ENCODE measurements around the gene MTIF2.
"Not testable (repeated sequence)": the region's sequence is repeated elsewhere in the genome, so short reads cannot be mapped to it uniquely, and the experiment has no call there.

Gene MTIF2, protein sequence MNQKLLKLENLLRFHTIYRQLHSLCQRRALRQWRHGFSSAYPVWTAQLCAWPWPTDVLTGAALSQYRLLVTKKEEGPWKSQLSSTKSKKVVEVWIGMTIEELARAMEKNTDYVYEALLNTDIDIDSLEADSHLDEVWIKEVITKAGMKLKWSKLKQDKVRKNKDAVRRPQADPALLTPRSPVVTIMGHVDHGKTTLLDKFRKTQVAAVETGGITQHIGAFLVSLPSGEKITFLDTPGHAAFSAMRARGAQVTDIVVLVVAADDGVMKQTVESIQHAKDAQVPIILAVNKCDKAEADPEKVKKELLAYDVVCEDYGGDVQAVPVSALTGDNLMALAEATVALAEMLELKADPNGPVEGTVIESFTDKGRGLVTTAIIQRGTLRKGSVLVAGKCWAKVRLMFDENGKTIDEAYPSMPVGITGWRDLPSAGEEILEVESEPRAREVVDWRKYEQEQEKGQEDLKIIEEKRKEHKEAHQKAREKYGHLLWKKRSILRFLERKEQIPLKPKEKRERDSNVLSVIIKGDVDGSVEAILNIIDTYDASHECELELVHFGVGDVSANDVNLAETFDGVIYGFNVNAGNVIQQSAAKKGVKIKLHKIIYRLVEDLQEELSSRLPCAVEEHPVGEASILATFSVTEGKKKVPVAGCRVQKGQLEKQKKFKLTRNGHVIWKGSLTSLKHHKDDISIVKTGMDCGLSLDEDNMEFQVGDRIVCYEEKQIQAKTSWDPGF

GRCh38 chr2:55268907-55269644 lies at the start of gene MTIF2:
TSS of gene MTIF2 (minus strand) at chr2:55269231. CDS start at chr2:55263858, 5,373 bp downstream.
- peak; percentile 81 to 82 for DNase-seq (ENCODE audit: low read depth in 1 of 2, low spot score in 1 of 2)

- DNase-seq (ENCODE audit: low read depth in 1 of 2, low spot score in 1 of 2), result no peak
These were observed 46.0 kb upstream of the MTIF2 start for GRCh38 chr2:55314985-55315384.

GRCh38 chr2:55311444-55311870 lies 42.4 kb upstream of the MTIF2 start:
- DNase-seq (ENCODE audit: low read depth in 1 of 2, low spot score in 1 of 2), result no peak

- DNase-seq (ENCODE audit: low read depth in 1 of 2, low spot score in 1 of 2), result no peak
These were observed 40.4 kb upstream of the MTIF2 start for GRCh38 chr2:55309446-55309845.

DNA sequence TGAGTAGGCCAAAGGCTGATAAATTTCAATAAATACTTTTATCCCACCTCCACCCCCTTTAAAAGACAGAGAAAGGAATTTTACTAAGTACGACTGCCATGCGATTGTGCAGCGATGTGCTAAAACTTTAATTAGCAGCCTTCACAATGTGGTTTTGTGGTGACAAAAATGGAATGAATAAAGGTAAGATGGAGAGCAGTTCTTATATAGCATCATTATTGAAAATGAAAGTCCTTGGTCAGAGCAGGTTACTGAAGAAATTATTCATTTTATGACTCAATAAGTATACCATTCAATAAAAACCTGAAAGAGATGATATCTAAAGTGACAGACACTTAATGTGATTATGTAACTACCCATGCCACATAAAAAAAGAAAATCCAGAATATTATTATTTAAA lies 33.2 kb upstream of the MTIF2 start:
- no peak for DNase-seq (ENCODE audit: low read depth in 1 of 2, low spot score in 1 of 2)

GRCh38 chr2:55301277-55301676 lies 32.2 kb upstream of the MTIF2 start:
- no peak for DNase-seq (ENCODE audit: low read depth in 1 of 2, low spot score in 1 of 2)

DNA sequence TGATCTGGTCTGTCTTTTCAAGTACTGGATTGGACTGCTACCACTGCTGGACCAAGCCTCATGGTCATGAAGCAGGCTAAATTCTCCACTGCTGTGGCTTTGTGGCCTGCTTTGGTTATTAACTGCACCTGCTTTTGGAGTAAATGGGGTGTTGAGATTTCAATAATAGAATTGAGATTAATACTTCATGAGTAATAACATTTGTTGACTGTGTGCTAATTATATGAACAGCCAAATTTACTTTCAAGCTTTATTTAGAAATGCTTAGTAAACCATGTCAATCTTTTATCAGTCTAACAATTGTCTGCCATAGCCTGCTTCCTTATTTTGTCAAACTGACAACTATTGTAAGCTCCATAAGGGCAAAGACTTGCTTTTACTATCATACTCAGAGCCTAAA lies 27.4 kb upstream of the MTIF2 start:
- DNase-seq (ENCODE audit: low read depth in 1 of 2, low spot score in 1 of 2), result no peak

- no peak for DNase-seq (ENCODE audit: low read depth in 1 of 2, low spot score in 1 of 2)
These were observed 14.1 kb upstream of the MTIF2 start for GRCh38 chr2:55283083-55283482.

GRCh38 chr2:55282110-55282917 lies 13.3 kb upstream of the MTIF2 start:
- DNase-seq (ENCODE audit: low read depth in 1 of 2, low spot score in 1 of 2), result peak; percentile 76 to 78

DNA sequence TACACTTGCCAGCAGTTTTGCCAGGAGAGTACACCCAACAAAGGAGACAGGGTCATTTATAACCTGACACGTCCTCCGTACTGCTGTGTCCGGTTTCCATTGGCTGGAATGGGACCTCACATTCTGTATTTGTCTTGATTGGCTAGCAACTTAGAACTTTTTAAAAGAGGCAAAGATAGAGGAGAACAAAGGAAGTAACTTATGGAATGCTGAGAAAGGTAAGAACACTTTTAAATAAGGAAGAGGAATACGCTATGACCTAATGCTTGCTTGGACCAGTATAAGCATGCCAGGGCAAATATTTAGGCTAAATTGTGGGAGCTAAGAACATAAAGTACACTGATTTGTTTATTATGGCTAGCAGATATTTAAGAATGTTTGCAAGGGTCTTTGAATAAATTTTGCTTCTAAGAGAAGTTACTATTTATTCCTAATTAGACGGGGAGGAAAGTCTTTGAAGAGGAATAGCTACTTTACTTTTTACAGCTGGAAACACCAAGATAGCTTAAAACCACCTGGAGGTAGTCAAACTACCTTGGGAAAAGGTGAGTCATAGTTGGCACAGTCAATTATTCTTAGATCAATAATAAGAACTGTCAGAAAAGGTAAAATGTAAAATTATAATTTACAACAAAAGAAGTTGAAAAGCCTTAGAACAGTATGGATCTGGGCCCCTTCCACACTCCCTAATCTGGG lies 12.0 kb upstream of the MTIF2 start:
- DNase-seq (ENCODE audit: low read depth in 1 of 2, low spot score in 1 of 2), result not testable (repeated sequence)

DNA sequence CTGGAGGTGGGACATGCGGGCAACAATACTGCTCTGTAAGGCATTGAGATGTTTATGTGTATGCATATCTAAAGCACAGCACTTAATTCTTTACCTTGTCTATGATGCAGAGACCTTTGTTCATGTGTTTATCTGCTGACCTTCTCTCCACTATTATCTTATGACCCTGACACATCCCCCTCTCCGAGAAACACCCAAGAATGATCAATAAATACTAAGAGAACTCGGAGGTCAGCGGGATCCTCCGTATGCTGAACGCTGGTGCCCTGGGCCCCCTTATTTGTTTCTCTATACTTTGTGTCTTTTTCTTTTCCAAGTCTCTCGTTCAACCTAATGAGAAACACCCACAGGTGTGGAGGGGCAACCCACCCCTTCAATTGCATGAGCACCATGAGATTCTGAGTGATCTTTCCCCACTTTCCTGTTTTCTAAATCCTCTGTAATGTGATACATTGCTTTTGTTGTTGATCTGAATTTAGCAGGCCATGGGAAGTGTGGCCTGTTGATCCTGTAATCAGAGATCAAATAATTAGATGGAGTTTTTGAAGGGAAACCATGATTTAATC lies 10.9 kb upstream of the MTIF2 start:
- not testable (repeated sequence) for DNase-seq (ENCODE audit: low read depth in 1 of 2, low spot score in 1 of 2)

- not testable (repeated sequence) for DNase-seq (ENCODE audit: low read depth in 1 of 2, low spot score in 1 of 2)
These were observed 10.3 kb upstream of the MTIF2 start for GRCh38 chr2:55279214-55279835.

GRCh38 chr2:55277310-55277709 lies 8.3 kb upstream of the MTIF2 start:
- no peak for DNase-seq (ENCODE audit: low read depth in 1 of 2, low spot score in 1 of 2)

DNA sequence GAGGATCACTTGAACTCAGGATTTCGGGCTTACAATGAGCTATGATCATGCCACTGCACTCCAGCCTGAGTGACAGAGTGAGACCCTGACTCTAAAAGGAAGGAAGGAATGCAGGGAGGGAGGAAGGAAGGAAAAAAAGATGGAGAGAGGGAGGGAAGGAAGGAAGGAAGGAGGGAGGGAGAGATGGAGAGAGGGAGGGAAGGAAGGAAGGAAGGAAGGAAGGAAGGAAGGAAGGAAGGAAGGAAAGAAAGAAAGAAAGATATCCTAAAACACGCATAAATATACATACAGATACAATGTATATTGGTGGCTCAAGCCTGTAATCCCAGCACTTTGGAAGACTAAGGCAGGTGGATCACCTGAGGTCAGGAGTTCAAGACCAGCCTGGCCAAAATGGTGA lies 5.3 kb upstream of the MTIF2 start:
- DNase-seq (ENCODE audit: low read depth in 1 of 2, low spot score in 1 of 2), result not testable (repeated sequence)

DNA sequence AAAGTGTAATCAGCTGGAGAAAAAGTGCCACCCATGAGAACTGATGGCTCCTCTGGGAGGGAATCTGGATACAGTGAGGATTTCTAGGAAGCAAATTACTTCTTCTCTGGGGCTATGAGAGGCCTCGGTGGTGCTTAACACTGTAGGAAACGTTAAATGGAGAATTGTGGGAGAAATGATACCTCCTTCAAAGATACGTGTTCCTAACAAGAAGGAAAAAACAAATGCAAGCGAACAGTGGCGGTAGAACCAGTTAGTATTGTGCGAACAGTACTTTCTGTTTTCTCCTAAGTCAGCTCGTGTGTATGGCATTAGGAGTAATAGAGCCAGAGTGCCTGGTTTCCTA lies 587 bp upstream of the MTIF2 start:
- no peak for DNase-seq (ENCODE audit: low read depth in 1 of 2, low spot score in 1 of 2)

DNA sequence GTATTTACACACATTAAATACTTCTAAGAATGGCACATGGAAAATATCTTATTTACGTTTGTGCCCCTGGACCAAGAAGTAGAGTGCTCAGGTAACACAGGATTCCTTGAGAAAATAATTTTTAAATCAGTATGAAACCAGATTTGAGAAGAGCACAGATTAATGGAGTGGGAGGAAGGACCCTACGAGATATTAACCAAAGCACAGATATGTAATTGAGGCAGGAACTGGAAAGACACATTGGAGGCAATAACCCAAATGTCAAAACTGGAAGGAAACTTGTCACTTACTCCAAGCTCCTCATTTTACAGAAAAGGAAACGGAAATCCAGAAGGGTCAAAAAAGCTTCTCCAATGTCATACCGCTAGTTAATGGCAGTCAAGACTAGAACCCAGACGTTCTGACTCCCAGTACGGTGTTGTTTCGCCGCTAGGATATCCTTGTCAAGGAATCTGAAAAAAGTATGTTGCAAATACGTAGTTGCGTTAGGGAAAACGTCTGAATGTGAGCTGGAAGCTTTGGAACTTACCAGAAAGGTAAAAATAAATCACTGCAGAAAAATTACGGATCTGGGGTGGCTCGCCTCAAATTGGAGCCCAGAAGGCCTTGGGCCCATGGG lies 634 bp downstream of the MTIF2 start:
- no peak for DNase-seq (ENCODE audit: low read depth in 1 of 2, low spot score in 1 of 2)

- not testable (repeated sequence) for DNase-seq (ENCODE audit: low read depth in 1 of 2, low spot score in 1 of 2)
These were observed 9.4 kb downstream of the MTIF2 start for GRCh38 chr2:55259586-55259985.

DNA sequence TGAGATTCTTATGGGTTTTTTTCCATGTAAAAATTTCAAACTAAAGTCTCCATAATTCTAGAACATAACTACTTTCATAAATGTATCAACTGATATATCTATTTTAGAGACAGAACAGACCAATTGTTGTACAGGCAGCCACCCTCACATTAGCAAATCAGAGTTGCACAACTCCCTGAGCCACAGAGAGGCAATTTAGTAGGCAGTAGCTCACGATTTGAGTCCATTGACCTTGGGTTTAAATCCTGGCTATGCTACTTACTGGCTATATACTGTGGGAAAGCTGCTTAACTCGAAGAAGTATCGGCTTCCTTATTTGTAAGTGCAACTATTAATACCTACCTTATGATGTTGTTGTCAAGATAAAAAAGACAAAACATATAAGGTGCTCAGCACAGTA lies 16.2 kb downstream of the MTIF2 start:
- DNase-seq (ENCODE audit: low read depth in 1 of 2, low spot score in 1 of 2), result no peak

DNA sequence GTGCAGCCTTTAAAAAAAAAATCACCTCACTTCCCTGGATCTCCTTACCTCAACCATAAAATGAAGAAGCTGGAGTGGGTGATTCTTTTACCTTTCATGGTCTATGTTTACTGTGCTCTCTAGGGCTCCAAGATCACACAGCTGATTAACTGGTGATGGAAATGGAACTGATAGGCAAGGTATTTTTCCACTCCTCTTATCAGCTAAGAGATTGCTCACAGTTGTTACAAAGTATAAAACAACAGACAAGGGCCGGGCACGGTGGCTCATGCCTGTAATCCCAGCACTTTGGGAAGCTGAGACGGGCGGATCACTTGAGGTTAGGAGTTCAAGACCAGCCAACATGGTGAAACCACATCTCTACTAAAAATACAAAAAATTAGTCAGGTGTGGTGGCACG lies 22.0 kb downstream of the MTIF2 start:
- DNase-seq (ENCODE audit: low read depth in 1 of 2, low spot score in 1 of 2), result no peak

All from activated T-helper 1 cell treated with anti-CD3 and anti-CD28 coated beads, Interleukin-2, amount 50 U/mL, for 16 hours (primary cell).